A549 (cell line): ENCODE measurements around the gene TEX9.
"Not testable (repeated sequence)": the region's sequence is repeated elsewhere in the genome, so short reads cannot be mapped to it uniquely, and the experiment has no call there.

Source experiments
- CTCF ChIP-seq: fragments of >200 bp; sonication (Bioruptor Twin); formaldehyde crosslinking; IDR thresholded peaks from 3 replicates; pipeline ENCODE4 v1.5.1; 2016
- NFE2L2 ChIP-seq: fragments of 150-350 bp; conservative IDR thresholded peaks from 2 replicates; pipeline ENCODE4 v1.6.1; 2014; ENCODE audit warnings: low read length
- POLR2A ChIP-seq: IDR thresholded peaks from 2 replicates; pipeline ENCODE4 v1.6.1; 2012; ENCODE audit warnings: mild to moderate bottlenecking, low read length
- RAD21 ChIP-seq, 2 experiments: fragments of >200 bp in 1 of 2; sonication (Bioruptor Twin) in 1 of 2; formaldehyde crosslinking in 1 of 2; IDR thresholded peaks in 1 of 2; conservative IDR thresholded peaks in 1 of 2; 2 replicates in 1 of 2; 3 replicates in 1 of 2; pipeline ENCODE4 v1.6.1; 2012 to 2018; ENCODE audit warnings: inconsistent platforms in 1 of 2

- TF ChIP-seq RAD21 (conservative IDR thresholded peaks at IDR 0.05 in 1 of 2, IDR thresholded peaks at IDR 0.05 in 1 of 2); NFE2L2; POLR2A; CTCF: not testable (repeated sequence)
Observed at GRCh38 chr15:56413114-56413733, 48.0 kb downstream of the TEX9 start.
